Effector memory CD4-positive, alpha-beta T cell (primary cell): ENCODE measurements around the gene CRISPLD2.
"Not testable (repeated sequence)": the region's sequence is repeated elsewhere in the genome, so short reads cannot be mapped to it uniquely, and the experiment has no call there.

Experiments used
- DNase-seq, 3 donors: peaks; one replicate each; pipeline ENCODE4 v3.0.0-alpha.2; 2020
- H3K27ac ChIP-seq: 2 replicates; pipeline ENCODE4 v1.7.0; 2013; ENCODE audit warnings: mild to moderate bottlenecking, low read length, moderate library complexity; ENCODE audit not compliant: insufficient read depth, poor library complexity, severe bottlenecking
- H3K27me3 ChIP-seq: replicated peaks from 2 replicates; pipeline ENCODE4 v1.7.0; 2013; ENCODE audit warnings: mild to moderate bottlenecking, low read length; ENCODE audit not compliant: insufficient read depth, control insufficient read depth, poor library complexity, severe bottlenecking
- H3K36me3 ChIP-seq: 2 replicates; pipeline ENCODE4 v1.7.0; 2013; ENCODE audit warnings: mild to moderate bottlenecking, low read length, moderate library complexity; ENCODE audit not compliant: control insufficient read depth, insufficient read depth
- H3K4me1 ChIP-seq: 2 replicates; pipeline ENCODE4 v1.7.0; 2013; ENCODE audit warnings: low read length, mild to moderate bottlenecking; ENCODE audit not compliant: control insufficient read depth, insufficient read depth, poor library complexity, severe bottlenecking
- H3K4me3 ChIP-seq: 2 replicates; pipeline ENCODE4 v1.7.0; 2013; ENCODE audit warnings: low read length, low read depth, mild to moderate bottlenecking; ENCODE audit not compliant: insufficient read depth, poor library complexity, severe bottlenecking
- H3K9me3 ChIP-seq: 2 replicates; pipeline ENCODE4 v1.7.0; 2013; ENCODE audit warnings: mild to moderate bottlenecking, low read length, moderate library complexity; ENCODE audit not compliant: control insufficient read depth

Gene CRISPLD2

DNA sequence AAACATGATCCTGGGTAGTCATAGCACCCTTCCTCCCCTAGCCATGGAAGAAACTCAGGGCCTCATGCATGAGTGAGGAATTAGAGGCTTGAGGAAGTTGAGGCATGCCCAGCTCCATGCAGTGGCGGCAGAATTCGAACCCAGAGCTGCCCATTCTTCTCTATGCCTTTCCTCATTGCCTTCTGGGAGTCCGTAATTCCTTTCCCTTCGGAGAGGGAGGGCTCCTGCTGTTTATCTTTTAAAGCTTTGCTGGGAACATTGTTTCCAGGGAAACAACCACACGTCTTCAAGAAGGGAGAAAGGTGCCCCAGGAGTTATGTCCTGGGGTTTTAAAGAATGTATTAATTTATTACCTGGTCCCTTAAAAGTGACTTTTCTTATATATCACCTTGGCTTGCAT, 8.5 kb downstream of the CRISPLD2 start:
- Histone ChIP-seq H3K36me3 (no peaks in the 10 kb centered on the region), H3K27ac (no peak overlapping the region), H3K4me1 (no peaks in the 10 kb centered on the region), H3K27me3 (no peaks in the 10 kb centered on the region), H3K9me3 (no peaks in the 10 kb centered on the region), H3K4me3 (no peak overlapping the region)
- no peak for DNase-seq

DNA sequence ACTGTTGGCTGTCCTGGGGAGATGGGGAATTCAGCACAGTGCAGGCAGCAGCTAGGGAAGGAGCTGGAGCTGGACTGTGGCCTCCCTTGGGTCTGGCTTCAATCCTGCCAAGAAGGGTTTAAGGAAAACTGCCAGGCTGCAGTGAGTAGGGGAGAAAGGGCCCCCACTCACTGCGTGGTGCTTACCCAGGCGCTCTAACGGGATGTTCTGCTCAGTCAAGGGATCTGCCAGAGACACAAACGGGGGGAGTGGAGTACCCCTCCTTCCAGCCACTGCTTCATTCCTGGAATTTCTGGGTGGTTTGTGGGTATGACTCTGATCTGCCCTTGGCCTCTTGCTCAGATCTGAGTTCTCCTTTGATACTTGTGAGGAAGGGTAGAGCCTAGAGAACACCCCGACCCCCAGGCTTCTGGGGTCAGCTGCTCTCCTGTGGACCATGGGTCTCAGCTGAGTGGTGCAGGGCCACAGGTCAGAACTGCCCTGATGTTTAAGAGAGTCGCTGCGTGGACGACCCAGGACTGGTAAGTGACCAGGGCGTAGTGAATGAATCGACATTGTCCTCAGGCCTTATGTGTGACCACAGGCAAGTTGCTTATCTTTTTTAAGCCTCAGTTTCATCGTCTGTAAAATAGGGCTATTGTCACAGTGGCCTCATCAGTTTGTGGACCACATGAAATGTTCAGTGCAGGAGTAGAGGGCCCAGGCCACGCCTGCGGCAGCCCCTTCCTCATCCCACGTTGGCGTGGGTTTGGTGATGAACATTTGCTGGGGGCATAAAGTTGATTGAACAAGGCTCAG, 9.6 kb downstream of the CRISPLD2 start:
- no peaks in the 10 kb centered on the region for H3K27me3 ChIP-seq
- H3K4me3 ChIP-seq, result no peak overlapping the region
- no peak overlapping the region for H3K27ac ChIP-seq
- H3K9me3 ChIP-seq, result no peaks in the 10 kb centered on the region
- DNase-seq, result no peak
- H3K36me3 ChIP-seq, result no peaks in the 10 kb centered on the region
- no peaks in the 10 kb centered on the region for H3K4me1 ChIP-seq

DNA sequence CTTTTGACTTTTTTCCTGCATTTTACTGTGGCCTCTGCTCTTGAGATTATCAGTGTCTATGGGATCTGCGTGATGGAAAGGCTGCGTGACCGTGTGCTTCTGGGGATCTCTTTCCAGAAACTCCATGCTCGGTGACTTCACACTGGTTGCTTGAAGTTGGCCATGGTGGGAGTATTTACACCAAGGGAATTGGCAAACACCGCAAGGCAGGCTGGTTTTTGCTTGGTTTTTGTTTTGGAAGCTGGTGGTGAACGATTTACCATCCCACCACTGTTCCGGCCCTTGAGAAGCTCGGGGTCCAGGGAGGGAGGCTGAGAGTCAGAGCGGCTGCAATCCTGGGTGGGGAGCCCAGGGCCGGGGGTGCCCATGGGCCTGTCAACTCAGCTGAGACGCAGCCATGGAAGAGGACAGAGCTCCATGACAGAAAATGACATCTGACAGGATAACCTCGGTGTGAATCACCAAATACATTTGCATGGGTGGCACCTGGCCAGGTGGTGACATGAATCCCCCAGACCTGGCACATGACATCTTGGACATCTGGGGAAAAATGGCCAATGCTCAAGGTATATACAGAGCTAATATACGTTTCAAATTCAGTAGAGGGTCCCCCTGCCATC, 11.1 kb downstream of the CRISPLD2 start:
- H3K9me3 ChIP-seq, result no peaks in the 10 kb centered on the region
- H3K4me3 ChIP-seq, result no peak overlapping the region
- H3K27ac ChIP-seq, result no peak overlapping the region
- no peaks in the 10 kb centered on the region for H3K4me1 ChIP-seq
- DNase-seq, result no peak
- no peaks in the 10 kb centered on the region for H3K27me3 ChIP-seq
- H3K36me3 ChIP-seq, result no peaks in the 10 kb centered on the region

DNA sequence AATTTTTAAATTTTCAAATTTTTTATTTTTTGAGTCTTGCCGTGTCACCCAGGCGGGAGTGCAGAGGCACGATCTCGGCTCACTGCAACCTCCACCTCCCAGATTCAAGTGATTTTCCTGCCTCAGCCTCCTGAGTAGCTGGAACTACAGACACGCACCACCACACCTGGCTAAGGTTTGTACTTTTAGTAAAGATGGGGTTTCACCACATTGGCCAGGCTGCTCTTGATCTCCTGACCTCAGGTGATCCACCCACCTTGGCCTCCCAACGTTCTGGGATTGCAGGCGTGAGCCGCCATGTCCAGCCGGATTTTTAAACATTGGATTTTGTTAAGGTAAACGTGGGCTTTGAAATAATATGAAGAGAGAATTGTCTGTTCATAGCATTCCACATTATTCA, 11.9 kb downstream of the CRISPLD2 start:
- H3K9me3 ChIP-seq, H3K27ac ChIP-seq, DNase-seq, H3K4me1 ChIP-seq, H3K27me3 ChIP-seq, H3K4me3 ChIP-seq, H3K36me3 ChIP-seq: not testable (repeated sequence)

DNA sequence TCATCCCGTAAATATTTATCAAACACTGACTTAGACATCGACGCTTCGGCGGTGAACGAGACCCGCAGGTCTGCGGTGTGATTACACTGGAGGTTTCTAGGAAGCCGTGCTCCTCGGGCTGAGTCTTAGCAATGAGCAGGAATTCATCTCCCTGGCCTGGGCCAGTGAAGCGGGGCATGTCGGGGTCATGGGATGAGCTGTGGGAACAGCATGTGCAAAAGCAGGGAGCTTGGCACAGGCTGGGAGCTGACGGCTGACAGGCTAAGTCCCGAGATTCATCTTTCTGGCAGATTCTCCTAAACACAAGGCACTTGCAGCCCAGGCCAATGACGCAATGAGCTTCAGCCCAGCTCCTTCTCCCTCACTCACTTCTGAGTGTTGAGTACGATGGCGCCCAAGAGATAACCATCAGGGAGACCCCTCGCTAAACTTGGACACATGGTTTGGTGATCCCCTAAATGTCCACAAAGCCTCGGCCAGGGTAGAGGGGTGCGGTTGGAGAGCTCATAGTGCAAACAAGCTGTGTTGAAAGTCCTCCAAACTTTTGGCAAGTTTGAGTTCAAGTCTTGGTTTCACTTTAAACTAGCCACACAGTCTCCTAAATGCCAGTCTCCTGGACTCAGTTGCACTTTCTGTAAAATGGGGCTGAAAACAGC, 12.8 kb downstream of the CRISPLD2 start:
- no peak overlapping the region for H3K27ac ChIP-seq

DNA sequence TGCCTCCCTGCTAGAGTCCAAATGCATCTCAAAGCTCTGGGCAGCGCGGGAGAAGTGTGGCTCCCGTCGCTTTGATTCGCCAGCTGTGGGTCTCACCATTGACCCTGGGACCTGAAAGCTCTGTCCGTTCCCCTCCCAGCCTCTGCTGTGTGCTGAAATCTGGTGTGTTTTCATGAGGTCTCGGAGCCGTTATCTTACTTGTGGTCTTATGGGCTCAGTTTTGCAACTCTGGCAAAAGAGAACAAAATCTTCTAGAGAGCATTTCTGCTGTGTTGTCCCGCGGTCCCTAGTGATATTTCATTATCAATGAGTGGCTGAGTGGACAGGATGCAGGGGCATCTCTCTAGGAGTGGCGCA, 13.3 kb downstream of the CRISPLD2 start:
- no peaks in the 10 kb centered on the region for H3K4me1 ChIP-seq
- no peak overlapping the region for H3K27ac ChIP-seq
- no peak overlapping the region for H3K4me3 ChIP-seq
- DNase-seq, result no peak
- H3K27me3 ChIP-seq, result no peaks in the 10 kb centered on the region
- no peaks in the 10 kb centered on the region for H3K9me3 ChIP-seq
- no peaks in the 10 kb centered on the region for H3K36me3 ChIP-seq

More for the DNA sequence above, 12.8 kb downstream of the CRISPLD2 start:
- Histone ChIP-seq H3K4me3 (no peak overlapping the region), H3K27me3 (no peaks in the 10 kb centered on the region), H3K4me1 (no peaks in the 10 kb centered on the region), H3K36me3 (no peaks in the 10 kb centered on the region), H3K9me3 (no peaks in the 10 kb centered on the region)
- DNase-seq, result no peak

DNA sequence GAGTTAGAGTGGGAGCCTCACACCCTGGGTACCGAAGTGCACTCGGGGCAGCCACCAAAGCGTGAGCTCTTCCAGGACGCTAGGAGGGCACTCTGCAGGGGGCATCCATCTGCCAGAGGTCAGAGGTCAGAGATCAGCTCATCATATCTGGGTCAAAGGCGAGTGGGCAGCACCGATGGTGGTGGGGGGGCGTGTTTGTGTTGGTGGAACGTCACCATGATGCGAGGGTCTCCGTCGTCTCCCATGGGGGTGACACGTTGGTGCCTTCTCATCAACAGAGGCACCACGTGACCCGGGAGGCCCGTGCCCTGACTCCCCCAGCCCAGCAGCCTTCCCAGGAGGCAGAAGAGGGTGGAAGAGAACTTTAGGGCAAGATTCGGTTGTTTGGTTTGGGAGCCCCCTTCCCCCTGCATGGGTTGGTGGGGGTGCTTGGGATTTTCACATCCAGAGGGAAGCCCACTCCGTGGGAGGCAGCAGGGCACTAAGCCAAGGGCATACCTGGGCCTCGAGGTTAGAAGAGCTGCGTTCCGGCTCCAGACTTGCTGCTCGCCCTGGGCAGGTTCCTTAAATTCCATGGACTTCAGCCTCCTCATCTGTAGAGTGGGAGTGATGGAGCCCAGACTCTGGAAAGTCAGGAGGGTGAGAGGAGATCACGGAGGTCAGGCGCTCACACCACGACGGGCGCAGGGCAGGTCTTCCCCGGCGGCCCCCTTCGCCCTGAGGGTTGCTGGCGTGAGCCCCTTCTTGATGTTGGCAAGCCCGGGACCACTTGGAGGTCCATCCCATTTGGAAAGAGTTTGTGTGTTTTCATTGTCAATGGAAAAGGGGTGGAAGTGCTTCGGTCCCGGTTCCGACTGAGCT, 14.0 kb downstream of the CRISPLD2 start:
- no peaks in the 10 kb centered on the region for H3K4me1 ChIP-seq
- H3K27me3 ChIP-seq, result no peaks in the 10 kb centered on the region
- no peak overlapping the region for H3K27ac ChIP-seq
- H3K36me3 ChIP-seq, result no peaks in the 10 kb centered on the region
- DNase-seq, result no peak
- no peaks in the 10 kb centered on the region for H3K9me3 ChIP-seq
- H3K4me3 ChIP-seq, result no peak overlapping the region

DNA sequence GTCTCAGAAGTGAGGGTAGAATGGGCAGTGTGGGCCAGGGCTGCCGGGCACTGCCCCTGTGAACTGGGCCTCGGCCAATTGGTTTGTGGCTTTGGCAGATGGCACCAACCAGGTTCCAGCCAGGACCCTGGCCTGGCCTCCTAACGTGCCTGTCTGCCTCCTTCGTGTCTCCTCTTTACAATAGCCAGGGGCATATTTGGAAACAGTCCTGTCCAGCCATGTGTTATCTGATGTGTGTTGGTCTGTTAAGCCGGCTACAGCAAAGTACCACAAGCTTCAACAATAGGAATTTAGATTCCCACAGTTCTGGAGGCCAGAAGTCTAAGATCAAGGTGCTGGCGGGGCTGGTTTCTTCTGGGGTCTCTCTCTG, 14.6 kb downstream of the CRISPLD2 start:
- H3K4me1 ChIP-seq, result no peaks in the 10 kb centered on the region
- no peaks in the 10 kb centered on the region for H3K27me3 ChIP-seq
- H3K36me3 ChIP-seq, result no peaks in the 10 kb centered on the region
- no peak for DNase-seq
- H3K9me3 ChIP-seq, result no peaks in the 10 kb centered on the region
- no peak overlapping the region for H3K4me3 ChIP-seq
- H3K27ac ChIP-seq, result no peak overlapping the region

DNA sequence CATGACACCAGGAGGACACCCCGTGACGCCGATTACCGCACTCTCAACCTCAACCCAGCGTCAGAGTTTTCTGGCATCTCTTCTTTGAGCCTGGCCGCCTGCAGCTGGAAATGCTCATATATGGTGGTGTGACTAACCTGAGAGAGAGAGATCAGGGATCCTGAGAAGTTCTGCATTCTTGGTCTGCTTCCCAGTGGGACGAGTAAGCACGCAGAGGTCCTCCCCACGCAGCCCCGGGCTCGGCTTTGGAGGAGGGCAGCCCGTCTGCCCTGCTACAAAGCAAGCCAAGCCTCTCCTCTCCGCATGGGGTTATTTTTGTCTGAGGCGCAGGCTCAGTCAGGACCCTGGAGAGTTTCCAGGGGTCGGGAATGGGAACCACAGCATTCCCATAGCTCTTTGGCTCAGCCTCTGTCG, 16.5 kb downstream of the CRISPLD2 start:
- DNase-seq, result no peak
- Histone ChIP-seq H3K4me3 (no peak overlapping the region), H3K27ac (no peak overlapping the region), H3K9me3 (no peaks in the 10 kb centered on the region), H3K4me1 (no peaks in the 10 kb centered on the region), H3K36me3 (no peaks in the 10 kb centered on the region), H3K27me3 (no peaks in the 10 kb centered on the region)
